Inferior parietal cortex (tissue), 1 donor: ENCODE data around the gene VAV2.
"Not testable (repeated sequence)": the region's sequence is repeated elsewhere in the genome, so short reads cannot be mapped to it uniquely, and the experiment has no call there.

ENCODE experiments used
- DNase-seq: peaks from one replicate; pipeline ENCODE4 v3.0.0-alpha.2; 2016; ENCODE audit errors: extremely low spot score

The VAV2 gene

DNA sequence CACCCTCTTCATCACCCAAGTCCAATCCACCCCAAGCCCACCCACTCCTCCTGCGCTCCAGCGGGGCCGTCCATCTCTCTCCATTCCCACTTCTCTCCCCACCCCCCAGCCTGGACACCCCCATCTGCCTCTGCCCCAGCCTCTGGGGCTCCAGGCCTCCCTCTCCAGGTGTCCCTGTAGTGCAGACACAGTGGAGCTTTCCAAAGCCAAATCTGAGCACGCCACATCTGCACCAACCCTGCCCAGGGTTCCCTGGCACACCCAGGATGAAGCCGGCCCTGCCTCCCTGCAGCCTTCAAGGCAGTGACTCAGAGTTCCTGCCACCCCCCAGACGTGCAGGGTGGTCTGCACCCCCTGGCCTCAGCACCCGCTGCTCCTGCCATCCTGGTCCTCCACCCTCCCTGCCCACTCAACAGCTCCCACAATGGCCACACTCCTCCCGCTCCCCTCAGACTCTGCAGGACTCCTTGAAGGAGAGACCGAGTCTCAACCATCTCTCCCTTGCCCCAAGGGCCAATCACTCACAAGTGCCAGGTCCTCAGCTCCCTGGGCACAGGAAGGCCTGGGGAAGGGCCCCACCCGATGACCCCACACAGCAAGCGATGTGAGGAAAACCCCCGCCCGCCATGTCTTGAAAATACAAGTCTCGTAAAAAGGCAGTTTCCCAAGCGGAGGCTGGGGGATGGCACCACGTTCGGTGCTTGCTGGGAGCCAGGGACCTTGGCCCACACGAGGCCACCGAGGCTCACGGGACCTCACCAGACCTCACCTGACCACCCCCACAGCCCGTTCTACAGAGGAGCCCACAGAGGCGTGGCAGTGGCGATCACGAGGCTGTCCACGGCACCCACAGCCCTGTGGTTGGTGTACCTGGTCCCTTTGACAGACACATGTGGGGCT, 22.2 kb downstream of the VAV2 start:
- DNase-seq = no peak

- no peak for DNase-seq
These were observed 23.0 kb downstream of the VAV2 start for GRCh38 chr9:133968966-133969617.

GRCh38 chr9:133968428-133968827, 23.7 kb downstream of the VAV2 start:
- DNase-seq = no peak

DNA sequence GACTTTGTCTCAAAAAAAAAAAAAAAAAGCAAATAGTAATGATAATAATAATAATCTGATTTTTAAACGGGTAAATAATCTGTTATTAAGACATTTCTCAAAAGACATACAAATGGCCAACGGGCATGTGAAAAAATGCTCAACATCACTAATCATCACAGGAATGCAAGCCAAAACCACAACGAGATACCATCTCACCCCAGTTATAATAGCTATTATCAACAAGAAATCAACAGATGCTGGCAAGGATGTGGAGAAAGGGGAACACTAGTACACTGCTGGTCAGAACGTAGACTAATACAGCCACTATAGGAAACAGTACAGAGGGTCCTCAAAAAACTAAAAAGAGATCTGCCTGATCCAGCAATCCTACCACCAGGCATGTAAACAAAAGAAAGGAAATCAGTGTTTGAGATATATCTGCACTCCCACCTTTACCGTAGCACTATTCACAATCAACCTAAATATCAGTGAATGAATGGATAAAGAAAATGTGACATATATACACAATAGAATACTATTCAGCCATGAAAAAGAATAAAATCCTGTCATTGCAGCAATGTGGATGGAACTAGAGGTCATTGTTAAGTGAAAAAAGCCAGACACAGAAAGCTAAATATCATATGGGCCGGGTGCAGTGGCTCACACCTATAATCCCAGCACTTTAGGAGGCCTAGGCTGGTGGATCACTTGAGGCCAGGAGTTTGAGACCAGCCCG, 24.9 kb downstream of the VAV2 start:
- no peak for DNase-seq

DNA sequence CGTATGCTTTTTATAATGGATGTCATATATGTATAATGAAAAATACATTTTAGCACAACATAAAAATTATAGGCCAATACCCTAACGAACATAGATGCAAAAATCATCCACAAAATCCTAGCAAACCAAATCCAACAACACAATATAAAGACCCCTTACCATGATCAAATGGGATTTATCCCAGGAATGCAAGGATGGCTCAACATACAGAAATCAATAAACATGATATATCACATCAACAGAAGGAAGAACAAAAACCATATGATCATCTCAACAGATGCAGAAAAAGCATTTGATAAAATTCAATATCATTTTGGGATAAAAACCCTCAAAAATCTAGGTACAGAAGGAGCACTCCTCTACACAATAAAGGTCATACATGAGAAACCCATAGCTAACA, 27.7 kb downstream of the VAV2 start:
- no peak for DNase-seq

- no peak for DNase-seq
These were observed 29.0 kb downstream of the VAV2 start for GRCh38 chr9:133963166-133963565.

DNA sequence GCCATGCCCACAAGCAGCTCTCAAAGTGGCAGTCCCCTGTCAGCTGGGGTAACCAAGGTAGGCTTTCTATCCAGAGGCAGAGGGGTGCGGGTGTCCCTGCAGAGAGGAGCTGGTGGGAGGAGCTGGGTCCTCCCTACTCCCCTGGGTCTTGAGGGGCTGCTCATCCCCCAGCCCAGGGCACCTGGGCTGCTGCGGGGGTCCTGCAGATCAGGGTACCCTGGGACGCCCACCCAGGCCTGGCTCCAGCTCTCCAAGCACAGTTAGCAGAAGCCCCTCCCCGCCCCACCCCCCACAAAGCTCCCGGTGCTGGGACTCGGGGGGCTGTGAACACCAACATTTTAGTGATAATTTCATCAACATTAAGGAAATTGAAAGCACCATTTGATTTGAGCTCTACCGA, 29.8 kb downstream of the VAV2 start:
- no peak for DNase-seq

GRCh38 chr9:133961226-133962165, 30.6 kb downstream of the VAV2 start:
- DNase-seq = no peak

GRCh38 chr9:133960568-133961129, 31.5 kb downstream of the VAV2 start:
- DNase-seq = no peak

GRCh38 chr9:133959966-133960567, 32.1 kb downstream of the VAV2 start:
- DNase-seq = no peak

- no peak for DNase-seq
These were observed 33.0 kb downstream of the VAV2 start for GRCh38 chr9:133959171-133959570.

DNA sequence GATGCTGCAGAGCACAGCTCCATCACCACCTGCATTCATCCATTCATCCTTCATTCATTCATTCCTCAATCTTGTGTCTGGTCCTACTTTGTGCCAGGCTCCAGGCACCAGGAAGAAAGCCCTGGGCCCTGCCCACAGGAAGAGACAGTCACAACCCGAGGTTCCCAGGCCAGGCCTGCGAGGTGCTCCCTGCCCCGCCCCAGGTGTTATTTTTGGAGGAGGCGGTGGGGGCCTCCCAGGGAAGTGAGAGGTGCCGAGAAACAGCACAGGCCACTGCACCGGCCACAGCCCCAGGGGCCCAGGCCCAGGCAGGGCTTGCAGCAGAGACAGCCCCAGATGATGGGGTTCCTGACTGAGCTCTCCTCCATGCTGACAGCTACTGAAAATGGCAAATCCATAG, 33.4 kb downstream of the VAV2 start:
- no peak for DNase-seq

- DNase-seq = not testable (repeated sequence)
These were observed 34.4 kb downstream of the VAV2 start for GRCh38 chr9:133957772-133958171.

- DNase-seq = no peak
These were observed 34.8 kb downstream of the VAV2 start for GRCh38 chr9:133957328-133957727.

DNA sequence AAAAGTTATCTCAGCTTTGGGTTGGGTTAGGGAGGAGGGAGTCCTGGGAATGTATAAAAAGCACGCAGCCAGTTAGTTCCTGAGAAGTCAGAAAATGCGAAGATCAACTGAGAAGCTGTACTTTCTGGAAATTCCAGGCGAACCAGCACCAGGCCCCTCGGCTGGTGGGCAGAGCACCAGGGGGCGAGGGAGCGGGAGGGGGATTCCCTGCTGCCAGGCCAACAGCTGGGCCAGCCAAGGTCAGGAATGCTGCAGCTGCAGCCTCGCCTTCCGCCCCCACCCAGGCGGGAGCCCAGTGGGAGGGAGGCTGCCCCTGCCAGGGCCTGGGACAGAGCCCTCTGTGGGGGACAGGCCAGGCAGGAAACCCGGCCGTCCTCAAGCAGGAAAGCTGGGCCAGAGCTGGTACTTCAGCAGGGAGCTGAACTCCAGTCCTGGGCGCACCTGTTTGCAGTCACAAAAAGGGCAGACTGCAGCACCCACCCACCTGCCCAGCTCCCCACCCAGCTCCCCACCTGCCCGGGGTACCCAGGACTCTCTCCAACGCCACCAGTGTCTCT, 35.5 kb downstream of the VAV2 start:
- no peak for DNase-seq

- no peak for DNase-seq
These were observed 36.2 kb downstream of the VAV2 start for GRCh38 chr9:133955821-133956411.

DNA sequence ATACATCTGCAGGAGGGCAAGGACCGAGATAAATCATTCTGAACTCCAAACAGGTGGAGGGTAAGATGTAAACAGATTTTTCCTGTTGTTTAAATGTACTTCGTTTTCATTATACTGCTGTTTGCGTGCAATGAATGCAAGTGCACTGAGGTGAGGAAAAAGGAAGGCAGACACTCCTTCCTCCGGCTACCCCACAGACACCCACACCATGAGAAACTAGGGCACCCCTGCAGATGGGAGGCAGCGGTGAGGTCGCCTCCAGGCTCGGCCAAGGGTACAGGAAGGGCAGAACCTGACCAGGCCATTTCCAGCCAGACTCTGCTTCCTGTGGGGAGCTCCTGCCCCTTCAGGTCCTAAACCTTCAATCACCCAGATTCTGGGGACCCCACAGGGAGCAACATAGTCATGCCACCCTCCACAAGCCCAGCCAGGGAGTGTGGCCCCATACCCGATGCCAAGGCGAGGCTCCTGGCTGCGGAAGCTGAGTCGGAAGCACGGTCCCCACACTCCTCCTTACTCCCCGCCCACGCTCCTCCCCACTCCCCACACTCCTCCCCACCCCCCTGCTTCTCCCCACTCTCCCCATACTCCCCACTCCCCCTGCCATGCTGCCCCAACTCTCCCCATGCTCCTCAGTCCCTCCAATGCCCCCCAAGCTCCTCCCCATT, 37.1 kb downstream of the VAV2 start:
- DNase-seq = no peak

- no peak for DNase-seq
These were observed 38.0 kb downstream of the VAV2 start for GRCh38 chr9:133953976-133954709.

GRCh38 chr9:133953621-133953975, 38.5 kb downstream of the VAV2 start:
- DNase-seq = no peak
